GM21619 (cell line): ENCODE data around the gene RND2.

Experiments
- ATAC-seq: cut with Tn5 transposase; IDR thresholded peaks from one replicate; pipeline ENCODE4 v1.9.1; 2021; ENCODE audit not compliant: unreplicated experiment

The RND2 gene

DNA sequence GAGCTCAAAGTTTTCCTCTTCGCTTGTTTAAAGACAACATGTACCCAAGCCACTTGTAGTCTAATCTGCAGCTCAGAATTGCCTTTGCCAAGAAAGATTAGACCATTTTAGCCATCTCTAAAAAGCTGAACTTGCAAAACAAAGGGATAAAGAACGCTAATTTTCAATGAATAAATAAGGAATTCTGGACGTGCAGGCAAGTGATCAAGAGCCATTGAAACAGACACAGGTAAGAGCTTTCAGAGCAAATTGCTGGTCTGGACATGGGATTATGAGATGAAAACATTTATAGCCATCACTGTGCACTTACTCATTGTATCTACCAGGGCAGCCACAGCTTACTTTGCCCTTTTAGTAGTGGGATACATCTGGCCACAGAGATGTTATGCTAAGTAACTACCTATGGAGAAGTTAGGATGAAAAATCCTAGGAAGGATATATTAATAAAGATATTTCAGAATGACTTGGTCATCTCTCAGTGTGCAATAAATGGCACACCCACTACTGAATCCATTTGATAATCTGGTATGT, 44.4 kb downstream of the RND2 start:
- ATAC-seq = no peak

DNA sequence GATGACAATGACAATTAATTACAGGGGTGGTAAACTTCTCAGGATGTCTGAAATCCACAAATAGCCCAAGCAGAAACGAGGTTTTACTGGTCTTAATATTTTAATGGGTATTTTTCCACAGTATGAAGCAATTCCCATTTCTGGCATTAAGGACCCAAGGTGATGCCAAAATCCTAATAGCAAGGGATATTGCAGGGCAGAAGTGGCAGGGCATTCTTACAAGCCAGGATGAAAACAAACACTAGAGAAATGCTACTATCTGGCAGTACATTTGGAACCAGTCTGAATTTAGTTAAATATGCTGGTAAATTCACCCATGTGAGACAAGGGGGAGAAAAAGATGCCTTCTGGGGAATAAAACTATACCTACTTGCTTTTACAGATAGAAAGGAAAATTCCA, 45.2 kb downstream of the RND2 start:
- ATAC-seq = no peak

DNA sequence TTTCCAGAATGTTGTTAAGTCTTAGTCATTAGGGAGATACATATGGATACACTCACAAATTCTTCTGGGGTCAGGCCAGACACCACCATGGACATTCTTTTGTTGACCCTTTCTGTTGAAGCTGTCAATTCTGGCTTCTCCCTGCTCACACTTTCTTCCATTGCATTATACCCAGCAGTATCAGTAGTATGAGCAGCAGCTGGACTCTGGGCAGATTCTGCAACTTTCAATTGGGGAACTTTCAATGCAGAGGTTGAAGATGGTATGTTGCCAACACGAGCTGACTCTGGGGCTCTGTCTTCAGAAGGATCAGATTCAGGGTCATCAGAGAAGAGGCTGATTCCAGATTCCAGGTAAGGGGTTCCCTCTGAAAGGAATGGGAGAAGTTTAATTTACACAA, 45.8 kb downstream of the RND2 start:
- no peak for ATAC-seq

DNA sequence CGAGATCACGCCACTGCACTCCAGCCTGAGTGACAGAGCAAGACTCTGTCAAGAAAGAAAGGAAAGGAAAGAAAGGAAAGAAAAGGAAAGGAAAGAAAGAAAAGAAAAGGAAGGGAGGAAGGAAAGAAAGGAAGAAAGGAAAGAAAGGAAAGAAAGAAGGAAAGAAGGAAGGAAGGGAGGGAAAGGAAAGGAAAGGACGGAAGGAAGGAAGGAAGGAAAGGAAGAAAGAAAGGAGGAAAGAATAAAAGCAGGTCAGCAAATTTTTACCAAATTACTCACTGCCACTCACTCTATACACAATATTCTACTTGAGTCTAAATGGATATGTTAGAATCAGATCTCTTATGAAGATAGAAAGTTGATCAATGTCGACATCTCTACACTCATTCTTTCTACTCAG, 49.8 kb downstream of the RND2 start:
- no peak for ATAC-seq

DNA sequence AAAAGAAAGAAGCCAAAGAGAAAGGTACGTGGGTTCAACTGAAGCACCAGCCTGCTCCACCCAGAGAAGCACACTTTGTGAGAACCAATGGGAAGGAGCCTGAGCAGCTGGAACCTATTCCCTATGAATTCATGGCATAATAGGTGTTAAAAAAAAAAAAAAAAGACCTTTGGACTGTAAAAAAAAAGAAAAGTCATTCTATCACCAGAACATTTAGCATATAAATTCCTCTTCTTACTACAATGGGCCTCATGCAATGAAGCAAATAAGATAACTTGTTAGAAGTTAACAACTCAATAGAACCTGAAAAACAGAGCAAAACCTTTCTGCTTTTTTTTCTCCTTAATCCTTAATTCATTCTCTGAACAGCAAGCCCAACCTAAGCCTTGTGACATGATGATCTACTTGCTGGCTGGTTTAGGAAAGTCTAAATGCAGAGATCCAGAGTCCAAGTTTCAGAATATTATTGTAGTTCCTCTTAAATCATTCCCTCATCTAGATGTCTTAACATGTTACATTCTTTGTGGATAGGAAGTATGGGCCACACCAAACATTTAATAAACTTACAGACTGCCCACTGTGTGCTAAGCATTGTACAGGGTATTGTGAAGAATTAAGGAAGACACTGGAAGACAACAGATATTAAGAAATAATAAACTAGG, 54.7 kb downstream of the RND2 start:
- no peak for ATAC-seq
